K562 (cell line): ENCODE data around the gene PAK1IP1. TPM values are rescaled to one million over a fixed set of nuclear protein-coding genes. Genes with fewer than 3 reads are reported as not detected.

Experiments
- CBFA2T3 ChIP-seq: fragments of 450-650 bp; IDR thresholded peaks from 2 replicates; pipeline ENCODE4 v1.6.1; 2017
- CXXC5 ChIP-seq: fragments of 250-450 bp; sonication (Bioruptor Pico); IDR thresholded peaks from 2 replicates; pipeline ENCODE4 v1.8.0; 2022; ENCODE audit warnings: inconsistent platforms, mild to moderate bottlenecking, moderate library complexity
- DNMT1 ChIP-seq: fragments of 450-650 bp; IDR thresholded peaks from 2 replicates; pipeline ENCODE4 v1.6.1; 2016; ENCODE audit warnings: antibody characterized with exemption, mild to moderate bottlenecking
- FOXP1 ChIP-seq: sonication (generic); formaldehyde crosslinking; IDR thresholded peaks from 2 replicates; pipeline ENCODE4 v1.8.0; 2022; ENCODE audit warnings: mild to moderate bottlenecking, missing genetic modification reagents
- HDAC3 ChIP-seq: fragments of 450-650 bp; IDR thresholded peaks from 2 replicates; pipeline ENCODE4 v1.6.1; 2018; ENCODE audit warnings: borderline replicate concordance, mild to moderate bottlenecking, moderate library complexity; ENCODE audit not compliant: partially characterized antibody
- JUN ChIP-seq, 2 experiments: sonication (generic) in 1 of 2; formaldehyde crosslinking in 1 of 2; IDR thresholded peaks; 2 replicates each; pipeline versions ENCODE4 v1.6.1 to v1.8.0; 2012 to 2022; ENCODE audit warnings: borderline replicate concordance in 2 of 2, mild to moderate bottlenecking in 2 of 2, improper control_type of control experiment in 1 of 2, low read depth in 1 of 2, low read length in 1 of 2, missing genetic modification reagents in 1 of 2
- KAT8 ChIP-seq: fragments of 450-650 bp; IDR thresholded peaks from 2 replicates; pipeline ENCODE4 v1.6.1; 2016; ENCODE audit warnings: low read depth, mild to moderate bottlenecking
- KLF6 ChIP-seq: fragments of 250-450 bp; sonication (Bioruptor Pico); IDR thresholded peaks from 2 replicates; pipeline ENCODE4 v1.4.0; 2020; ENCODE audit warnings: mild to moderate bottlenecking, moderate library complexity, borderline replicate concordance
- MCM2 ChIP-seq: fragments of 450-650 bp; IDR thresholded peaks from 2 replicates; pipeline ENCODE4 v1.6.1; 2017; ENCODE audit warnings: low read depth, mild to moderate bottlenecking
- PCBP2 ChIP-seq: fragments of 200-400 bp; formaldehyde crosslinking; IDR thresholded peaks from 2 replicates; pipeline ENCODE4 v1.6.1; 2018; ENCODE audit warnings: low read length, low read depth, mild to moderate bottlenecking, moderate library complexity; ENCODE audit not compliant: poor library complexity, severe bottlenecking
- RAD51 ChIP-seq: fragments of 450-650 bp; IDR thresholded peaks from 2 replicates; pipeline ENCODE4 v1.7.1; 2016; ENCODE audit warnings: low read depth, mild to moderate bottlenecking, borderline replicate concordance
- SMAD2 ChIP-seq: fragments of 150-350 bp; IDR thresholded peaks from 2 replicates; pipeline ENCODE4 v1.6.1; 2014; ENCODE audit warnings: low read depth, mild to moderate bottlenecking, low read length
- TGIF2 ChIP-seq: sonication (generic); formaldehyde crosslinking; IDR thresholded peaks from 2 replicates; pipeline ENCODE4 v1.8.1; 2022; ENCODE audit warnings: mild to moderate bottlenecking, missing genetic modification reagents, moderate library complexity
- TOE1 ChIP-seq, 2 experiments: fragments of 450-650 bp in 1 of 2; sonication (generic) in 1 of 2; formaldehyde crosslinking in 1 of 2; IDR thresholded peaks; 2 replicates each; pipeline versions ENCODE4 v1.7.1 to v1.8.0; 2016 to 2022; ENCODE audit warnings: borderline replicate concordance in 2 of 2, mild to moderate bottlenecking in 2 of 2, antibody characterized with exemption in 1 of 2, inconsistent platforms in 1 of 2, low read depth in 1 of 2, missing genetic modification reagents in 1 of 2, moderate library complexity in 1 of 2
- ZBTB8A ChIP-seq: fragments of 450-650 bp; IDR thresholded peaks from 2 replicates; pipeline ENCODE4 v1.6.1; 2018; ENCODE audit warnings: mild to moderate bottlenecking, moderate library complexity; ENCODE audit not compliant: partially characterized antibody
- ZC3H11A ChIP-seq: IDR thresholded peaks from 2 replicates; pipeline ENCODE4 v1.6.1; 2012; ENCODE audit warnings: low read depth, low read length, improper control_type of control experiment
- polyA plus RNA-seq, 8 experiments: library from polyadenylated mRNA; depleted of rRNA in 4 of 8; stranded (reverse) in 5 of 8; unstranded in 3 of 8; fragments of >200 nt; fragmentation: Nextera tagmentation in 2 of 8; fragmentation: Illumina TruSeq in 1 of 8; extraction: Ambion mirVana in 2 of 8; extraction: Trizol in 1 of 8; gene quantifications; 2 replicates each; pipeline versions ENCODE4 v1.2.1 to v1.2.3, GENCODE V29; 2011 to 2014; ENCODE audit warnings: inconsistent platforms in 1 of 8, missing spikeins in 1 of 8
- total RNA-seq, 7 experiments: library from RNA; depleted of rRNA in 6 of 7; stranded (reverse); fragments of >200 nt in 6 of 7; fragmentation: Illumina TruSeq in 2 of 7; extraction: Trizol in 2 of 7; gene quantifications; 2 replicates each; pipeline versions ENCODE4 v1.2.1 to v1.2.3, GENCODE V29; 2011 to 2021; ENCODE audit warnings: low replicate concordance in 1 of 7
- TF ChIP-seq, protein P1 (sequence below): fragments of 450-650 bp; IDR thresholded peaks from 2 replicates; pipeline ENCODE4 v1.6.1; 2016; ENCODE audit warnings: borderline replicate concordance
- TF ChIP-seq, protein P2 (sequence below): fragments of 450-650 bp; IDR thresholded peaks from 2 replicates; pipeline ENCODE4 v1.6.1; 2016; ENCODE audit warnings: low read depth, mild to moderate bottlenecking, moderate library complexity
- TF ChIP-seq, protein P3 (sequence below): sonication (generic); formaldehyde crosslinking; IDR thresholded peaks from 2 replicates; pipeline ENCODE4 v1.8.0; 2022; ENCODE audit warnings: mild to moderate bottlenecking, missing genetic modification reagents
- TF ChIP-seq, protein P4 (sequence below): sonication (generic); formaldehyde crosslinking; IDR thresholded peaks from 2 replicates; pipeline ENCODE4 v1.8.0; 2022; ENCODE audit warnings: mild to moderate bottlenecking, missing genetic modification reagents
- TF ChIP-seq, protein P5 (sequence below): fragments of 250-450 bp; sonication (Bioruptor Pico); IDR thresholded peaks from 2 replicates; pipeline ENCODE4 v1.8.0; 2021; ENCODE audit warnings: moderate library complexity, mild to moderate bottlenecking, inconsistent platforms

PAK1IP1 gene
- total and polyA plus RNA-seq, 9 of the 15 experiments (the other 6 are each of a cell fraction or from before 2014, with no cell fraction given): 50.0 to 200 (median 87.0) TPM

DNA sequence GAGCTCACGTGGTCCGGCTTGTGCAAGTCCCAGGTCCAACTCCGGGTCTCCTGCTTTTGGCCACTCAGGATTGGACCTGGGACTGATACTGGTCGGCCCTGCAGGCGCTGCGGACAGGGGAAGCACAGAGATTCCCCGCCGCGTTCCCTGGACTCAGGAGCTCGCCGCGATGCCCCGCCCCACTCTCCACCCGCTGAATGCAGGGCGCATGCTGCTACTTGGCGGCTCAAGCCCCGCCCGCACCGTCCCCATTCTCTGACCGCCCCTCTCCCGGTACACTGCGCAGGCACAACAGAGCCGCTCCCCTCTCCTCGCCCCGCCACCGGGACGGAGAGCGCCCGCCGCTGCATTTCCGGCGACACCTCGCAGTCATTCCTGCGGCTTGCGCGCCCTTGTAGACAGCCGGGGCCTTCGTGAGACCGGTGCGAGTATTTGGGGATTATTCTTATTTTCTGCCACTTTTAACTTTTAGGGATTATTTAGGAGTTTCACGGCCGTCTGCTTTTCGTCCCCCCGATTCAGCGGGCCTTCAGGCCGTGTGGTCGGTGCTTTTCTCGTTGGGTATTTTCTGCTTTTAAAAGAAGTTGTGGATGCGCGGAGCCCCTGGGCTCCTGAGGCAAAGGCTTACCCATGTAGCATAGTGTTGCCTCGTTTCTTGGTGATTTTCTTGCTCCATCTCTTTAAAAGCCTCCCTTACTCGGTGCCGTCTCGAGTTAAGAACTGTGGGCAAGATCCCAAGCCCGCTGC, 28.2 kb downstream of the PAK1IP1 start, which contains the start of gene TMEM14C (continued):
- no peak for TF ChIP-seq KAT8
- TF ChIP-seq DNMT1: 0 out of 2 replicates have a peak, but pooled peaks have one; percentile 34
- TF ChIP-seq PCBP2: no peak
- TF ChIP-seq, protein P1, sequence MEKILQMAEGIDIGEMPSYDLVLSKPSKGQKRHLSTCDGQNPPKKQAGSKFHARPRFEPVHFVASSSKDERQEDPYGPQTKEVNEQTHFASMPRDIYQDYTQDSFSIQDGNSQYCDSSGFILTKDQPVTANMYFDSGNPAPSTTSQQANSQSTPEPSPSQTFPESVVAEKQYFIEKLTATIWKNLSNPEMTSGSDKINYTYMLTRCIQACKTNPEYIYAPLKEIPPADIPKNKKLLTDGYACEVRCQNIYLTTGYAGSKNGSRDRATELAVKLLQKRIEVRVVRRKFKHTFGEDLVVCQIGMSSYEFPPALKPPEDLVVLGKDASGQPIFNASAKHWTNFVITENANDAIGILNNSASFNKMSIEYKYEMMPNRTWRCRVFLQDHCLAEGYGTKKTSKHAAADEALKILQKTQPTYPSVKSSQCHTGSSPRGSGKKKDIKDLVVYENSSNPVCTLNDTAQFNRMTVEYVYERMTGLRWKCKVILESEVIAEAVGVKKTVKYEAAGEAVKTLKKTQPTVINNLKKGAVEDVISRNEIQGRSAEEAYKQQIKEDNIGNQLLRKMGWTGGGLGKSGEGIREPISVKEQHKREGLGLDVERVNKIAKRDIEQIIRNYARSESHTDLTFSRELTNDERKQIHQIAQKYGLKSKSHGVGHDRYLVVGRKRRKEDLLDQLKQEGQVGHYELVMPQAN: peak; percentile 68
- TF ChIP-seq CBFA2T3: no peak
- TF ChIP-seq RAD51: no peak
- TF ChIP-seq MCM2: no peak
- TF ChIP-seq ZC3H11A: no peak
- peak; percentile 94 for TF ChIP-seq TOE1 (IDR thresholded peaks at IDR 0.05; ENCODE audit: borderline replicate concordance)
- no peak for TF ChIP-seq TOE1 (CRISPR knock-in tag; IDR thresholded peaks at IDR 0.05; ENCODE audit: borderline replicate concordance, low read depth)
- no peak; the same call in 1 of the 2 replicates for TF ChIP-seq FOXP1
- no peak for TF ChIP-seq HDAC3
- TF ChIP-seq CXXC5 (CRISPR knock-in tag): peak; percentile 89
- TF ChIP-seq, protein P2, sequence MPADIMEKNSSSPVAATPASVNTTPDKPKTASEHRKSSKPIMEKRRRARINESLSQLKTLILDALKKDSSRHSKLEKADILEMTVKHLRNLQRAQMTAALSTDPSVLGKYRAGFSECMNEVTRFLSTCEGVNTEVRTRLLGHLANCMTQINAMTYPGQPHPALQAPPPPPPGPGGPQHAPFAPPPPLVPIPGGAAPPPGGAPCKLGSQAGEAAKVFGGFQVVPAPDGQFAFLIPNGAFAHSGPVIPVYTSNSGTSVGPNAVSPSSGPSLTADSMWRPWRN: no peak
- TF ChIP-seq TGIF2 (CRISPR knock-in tag): no peak
- TF ChIP-seq SMAD2: no peak
- TF ChIP-seq, protein P3, sequence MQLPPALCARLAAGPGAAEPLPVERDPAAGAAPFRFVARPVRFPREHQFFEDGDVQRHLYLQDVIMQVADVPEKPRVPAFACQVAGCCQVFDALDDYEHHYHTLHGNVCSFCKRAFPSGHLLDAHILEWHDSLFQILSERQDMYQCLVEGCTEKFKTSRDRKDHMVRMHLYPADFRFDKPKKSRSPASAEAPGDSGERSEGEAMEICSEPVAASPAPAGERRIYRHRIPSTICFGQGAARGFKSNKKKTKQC (CRISPR knock-in tag): peak; percentile 65; the same call in 1 of the 2 replicates
- TF ChIP-seq ZBTB8A: no peak
- peak; percentile 39 for TF ChIP-seq JUN (IDR thresholded peaks at IDR 0.05; ENCODE audit: borderline replicate concordance, low read depth, low read length)
- TF ChIP-seq JUN (CRISPR knock-in tag; IDR thresholded peaks at IDR 0.05; ENCODE audit: borderline replicate concordance): 0 out of 2 replicates have a peak, but pooled peaks have one; percentile 50
- TF ChIP-seq KLF6 (CRISPR knock-in tag): 0 out of 2 replicates have a peak, but pooled peaks have one; percentile 27
- TF ChIP-seq, protein P4, sequence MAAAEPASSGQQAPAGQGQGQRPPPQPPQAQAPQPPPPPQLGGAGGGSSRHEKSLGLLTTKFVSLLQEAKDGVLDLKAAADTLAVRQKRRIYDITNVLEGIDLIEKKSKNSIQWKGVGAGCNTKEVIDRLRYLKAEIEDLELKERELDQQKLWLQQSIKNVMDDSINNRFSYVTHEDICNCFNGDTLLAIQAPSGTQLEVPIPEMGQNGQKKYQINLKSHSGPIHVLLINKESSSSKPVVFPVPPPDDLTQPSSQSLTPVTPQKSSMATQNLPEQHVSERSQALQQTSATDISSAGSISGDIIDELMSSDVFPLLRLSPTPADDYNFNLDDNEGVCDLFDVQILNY: no peak
- TF ChIP-seq, protein P5, sequence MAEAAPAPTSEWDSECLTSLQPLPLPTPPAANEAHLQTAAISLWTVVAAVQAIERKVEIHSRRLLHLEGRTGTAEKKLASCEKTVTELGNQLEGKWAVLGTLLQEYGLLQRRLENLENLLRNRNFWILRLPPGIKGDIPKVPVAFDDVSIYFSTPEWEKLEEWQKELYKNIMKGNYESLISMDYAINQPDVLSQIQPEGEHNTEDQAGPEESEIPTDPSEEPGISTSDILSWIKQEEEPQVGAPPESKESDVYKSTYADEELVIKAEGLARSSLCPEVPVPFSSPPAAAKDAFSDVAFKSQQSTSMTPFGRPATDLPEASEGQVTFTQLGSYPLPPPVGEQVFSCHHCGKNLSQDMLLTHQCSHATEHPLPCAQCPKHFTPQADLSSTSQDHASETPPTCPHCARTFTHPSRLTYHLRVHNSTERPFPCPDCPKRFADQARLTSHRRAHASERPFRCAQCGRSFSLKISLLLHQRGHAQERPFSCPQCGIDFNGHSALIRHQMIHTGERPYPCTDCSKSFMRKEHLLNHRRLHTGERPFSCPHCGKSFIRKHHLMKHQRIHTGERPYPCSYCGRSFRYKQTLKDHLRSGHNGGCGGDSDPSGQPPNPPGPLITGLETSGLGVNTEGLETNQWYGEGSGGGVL (CRISPR knock-in tag): no peak
